ENCODE measurements around the gene ATP2B1. TPM values are rescaled to one million over a fixed set of nuclear protein-coding genes. Genes with fewer than 3 reads are reported as not detected.

Gene ATP2B1
- total and polyA plus RNA-seq, 2 donors (not counting 3 experiments of a cell fraction or from before 2014, with no cell fraction given) = 6.4 to 28.0 TPM

DNA sequence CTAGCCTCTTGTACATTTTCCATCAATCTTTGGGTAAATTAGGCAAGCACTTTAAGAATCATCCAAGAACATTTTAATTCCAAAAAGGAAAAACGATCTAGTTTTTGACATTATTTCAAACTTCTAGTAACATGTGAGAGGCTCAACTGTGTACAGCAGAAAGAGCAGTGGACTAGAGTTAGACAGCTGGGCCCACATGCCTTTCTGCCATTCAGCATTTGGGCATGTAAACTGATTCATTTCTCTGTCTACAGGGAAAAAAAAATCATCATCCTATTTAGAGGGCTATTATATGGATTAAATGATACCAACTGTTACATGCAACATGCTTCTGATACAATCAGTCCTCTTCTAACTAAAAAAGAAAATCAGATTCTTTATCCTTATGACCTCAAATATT lies 17.7 kb downstream of the ATP2B1 start:
- Histone ChIP-seq H3K4me3 (replicated peaks in 1 of 3; ENCODE audit: insufficient read depth in 1 of 3, low read depth in 1 of 3, low read length in 3 of 3) (no peak overlapping the region), H3K4me2 (ENCODE audit: insufficient read depth, low read length) (no peak overlapping the region), H3K36me3 (ENCODE audit: control insufficient read depth in 2 of 2, extremely low read depth in 1 of 2, insufficient read depth in 2 of 2, low read length in 2 of 2) (no peaks in the 10 kb centered on the region), H3K9me1 (replicated peaks; ENCODE audit: control insufficient read depth, extremely low read depth, insufficient read depth, low read length) (no peaks in the 10 kb centered on the region), H3K9me3 (replicated peaks; ENCODE audit: control insufficient read depth, insufficient read depth, low read length) (no peaks in the 10 kb centered on the region), H3K9ac (replicated peaks; ENCODE audit: extremely low read depth, insufficient read depth, low read length) (no peak overlapping the region), H2AFZ (ENCODE audit: low read depth, low read length) (no peak overlapping the region), H3K4me1 (ENCODE audit: control insufficient read depth, extremely low read depth, insufficient read depth, low read length) (peaks cover 2% of the 10 kb centered on the region), H3K27ac (ENCODE audit: insufficient read depth, low read depth, low read length) (no peak overlapping the region), H3K79me2 (ENCODE audit: control insufficient read depth, insufficient read depth, low read length) (peaks cover 2% of the 10 kb centered on the region), H3K27me3 (ENCODE audit: control insufficient read depth in 2 of 2, insufficient read depth in 2 of 2, low read length in 2 of 2) (no peaks in the 10 kb centered on the region), H4K20me1 (replicated peaks; ENCODE audit: control insufficient read depth, extremely low read depth, insufficient read depth, low read length) (no peaks in the 10 kb centered on the region)
- FAIRE-seq (no peak), DNase-seq (ENCODE audit: low read depth, low spot score) (no peak)
- dilution Hi-C loops (cut with MboI; ENCODE audit: extremely low pct_ligation_motif_present, low sequenced_read_pairs) (no loop called here), intact Hi-C loops (cut with micrococcal nuclease) (no loop called here)
- POLR2A ChIA-PET = no interaction called here
- CTCF ChIA-PET = no interaction called here
- no TSS peak for BruUV-seq (replicated peaks)
- TF ChIP-seq, protein P1, sequence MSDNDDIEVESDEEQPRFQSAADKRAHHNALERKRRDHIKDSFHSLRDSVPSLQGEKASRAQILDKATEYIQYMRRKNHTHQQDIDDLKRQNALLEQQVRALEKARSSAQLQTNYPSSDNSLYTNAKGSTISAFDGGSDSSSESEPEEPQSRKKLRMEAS (IDR thresholded peaks at IDR 0.05; ENCODE audit: insufficient read depth, insufficient read length) = no peak
- TF ChIP-seq GATA2 (IDR thresholded peaks at IDR 0.05; ENCODE audit: insufficient read depth, insufficient read length, low read depth, low read length) (no peak), JUN (IDR thresholded peaks at IDR 0.05; ENCODE audit: borderline replicate concordance, insufficient read depth, insufficient read length, low read depth) (no peak), POLR2A (IDR thresholded peaks at IDR 0.05; ENCODE audit: low read depth, low read length) (no peak), MYC (IDR thresholded peaks at IDR 0.05; ENCODE audit: low read depth, low read length) (no peak), FOS (IDR thresholded peaks at IDR 0.05; ENCODE audit: borderline replicate concordance, insufficient read depth, low read length) (no peak), EZH2 (IDR thresholded peaks at IDR 0.05; ENCODE audit: borderline replicate concordance, low read depth, low read length, severe bottlenecking) (no peak)
- TF ChIP-seq, protein P2, sequence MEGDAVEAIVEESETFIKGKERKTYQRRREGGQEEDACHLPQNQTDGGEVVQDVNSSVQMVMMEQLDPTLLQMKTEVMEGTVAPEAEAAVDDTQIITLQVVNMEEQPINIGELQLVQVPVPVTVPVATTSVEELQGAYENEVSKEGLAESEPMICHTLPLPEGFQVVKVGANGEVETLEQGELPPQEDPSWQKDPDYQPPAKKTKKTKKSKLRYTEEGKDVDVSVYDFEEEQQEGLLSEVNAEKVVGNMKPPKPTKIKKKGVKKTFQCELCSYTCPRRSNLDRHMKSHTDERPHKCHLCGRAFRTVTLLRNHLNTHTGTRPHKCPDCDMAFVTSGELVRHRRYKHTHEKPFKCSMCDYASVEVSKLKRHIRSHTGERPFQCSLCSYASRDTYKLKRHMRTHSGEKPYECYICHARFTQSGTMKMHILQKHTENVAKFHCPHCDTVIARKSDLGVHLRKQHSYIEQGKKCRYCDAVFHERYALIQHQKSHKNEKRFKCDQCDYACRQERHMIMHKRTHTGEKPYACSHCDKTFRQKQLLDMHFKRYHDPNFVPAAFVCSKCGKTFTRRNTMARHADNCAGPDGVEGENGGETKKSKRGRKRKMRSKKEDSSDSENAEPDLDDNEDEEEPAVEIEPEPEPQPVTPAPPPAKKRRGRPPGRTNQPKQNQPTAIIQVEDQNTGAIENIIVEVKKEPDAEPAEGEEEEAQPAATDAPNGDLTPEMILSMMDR (IDR thresholded peaks at IDR 0.05; ENCODE audit: extremely low read depth in 1 of 2, insufficient read depth in 1 of 2, low read depth in 1 of 2, low read length in 2 of 2) = no peak

All from endothelial cell of umbilical vein (primary cell).